Ascending aorta (tissue), 2 donors: Measurements from ENCODE around the gene NME4. TPM values are rescaled to one million over a fixed set of nuclear protein-coding genes. Genes with fewer than 3 reads are reported as not detected.
"Not testable (repeated sequence)": the region's sequence is repeated elsewhere in the genome, so short reads cannot be mapped to it uniquely, and the experiment has no call there.

Source experiments
- DNase-seq, 2 donors: peaks; one replicate each; pipeline ENCODE4 v3.0.0-alpha.2; 2019; ENCODE audit warnings: low spot score in 2 of 2
- H3K27ac ChIP-seq, 2 donors: fragments of 200-600 bp; sonication (generic); one replicate each; pipeline ENCODE4 v1.5.1; 2016 to 2017; ENCODE audit warnings: mild to moderate bottlenecking in 1 of 2
- H3K27me3 ChIP-seq: fragments of 200-600 bp; sonication (generic); one replicate; pipeline ENCODE4 v1.5.1; 2017
- H3K36me3 ChIP-seq, 2 donors: fragments of 200-600 bp; sonication (generic); one replicate each; pipeline ENCODE4 v1.5.1; 2016
- H3K4me1 ChIP-seq, 2 donors: fragments of 200-600 bp; sonication (generic); one replicate each; pipeline ENCODE4 v1.5.1; 2016 to 2017; ENCODE audit warnings: mild to moderate bottlenecking in 1 of 2
- H3K4me3 ChIP-seq, 2 donors: fragments of 200-600 bp; sonication (generic); one replicate each; pipeline ENCODE4 v1.5.1; 2016 to 2017; ENCODE audit warnings: mild to moderate bottlenecking in 1 of 2
- H3K9me3 ChIP-seq, 2 donors: fragments of 200-600 bp; sonication (generic); one replicate each; pipeline ENCODE4 v1.5.1; 2016
- intact Hi-C: fragments of 100-400 bp; cut with DNase I; formaldehyde crosslinking; loops from one replicate; pipeline ENCODE4 v1.15.1; 2023
- total RNA-seq: library from RNA; depleted of rRNA; stranded (reverse); fragments of >200 nt; gene quantifications from one replicate; pipeline ENCODE4 v1.1.0, GENCODE V29; 2016
- TF ChIP-seq, protein P1 (sequence below), 3 experiments: fragments of 200-600 bp in 2 of 3; fragments of 450-650 bp in 1 of 3; sonication (generic) in 2 of 3; IDR thresholded peaks; one replicate each; pipeline ENCODE4 v1.5.1; 2016 to 2019; ENCODE audit warnings: antibody characterized with exemption in 3 of 3, mild to moderate bottlenecking in 1 of 3, moderate library complexity in 1 of 3

The NME4 gene
- total RNA-seq, 1 donor from 2014 or later = 66.0 TPM

DNA sequence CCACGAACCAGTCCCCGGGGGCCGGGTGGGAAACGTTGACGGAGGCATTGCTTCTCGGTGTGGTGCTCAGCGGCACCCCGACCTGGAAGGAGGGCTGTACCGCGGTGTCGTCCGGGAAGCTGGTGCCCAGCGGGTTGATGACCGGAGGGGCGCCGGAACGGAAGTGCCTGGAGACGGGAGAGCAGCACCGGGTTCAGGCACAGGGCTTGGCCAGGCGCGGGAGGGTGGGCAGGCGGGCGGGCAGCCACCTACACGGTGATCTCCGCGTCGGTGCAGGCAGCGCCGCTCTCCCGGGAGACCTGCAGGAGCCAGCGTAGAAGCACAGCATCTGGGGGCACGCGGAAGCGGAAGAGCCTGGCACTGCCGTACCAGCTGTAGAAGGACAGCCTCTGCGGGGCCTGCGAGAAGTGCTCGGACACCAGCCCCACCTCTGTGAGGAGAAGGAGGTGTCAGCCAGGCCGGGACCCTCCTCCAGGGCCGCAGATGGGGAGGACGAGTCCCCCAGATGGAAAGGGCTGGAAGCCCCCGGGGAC is 19.5 kb upstream of the NME4 start:
- Histone ChIP-seq H3K4me3 (no peak overlapping the region), H3K4me1 (peaks cover 5 to 12% of the 10 kb centered on the region in 2 donors), H3K27me3 (no peaks in the 10 kb centered on the region), H3K27ac (no peak overlapping the region), H3K9me3 (no peaks in the 10 kb centered on the region), H3K36me3 (peaks cover 39 to 44% of the 10 kb centered on the region in 2 donors)
- DNase-seq = no peak
- intact Hi-C loops = no loop called here
- TF ChIP-seq, protein P1, sequence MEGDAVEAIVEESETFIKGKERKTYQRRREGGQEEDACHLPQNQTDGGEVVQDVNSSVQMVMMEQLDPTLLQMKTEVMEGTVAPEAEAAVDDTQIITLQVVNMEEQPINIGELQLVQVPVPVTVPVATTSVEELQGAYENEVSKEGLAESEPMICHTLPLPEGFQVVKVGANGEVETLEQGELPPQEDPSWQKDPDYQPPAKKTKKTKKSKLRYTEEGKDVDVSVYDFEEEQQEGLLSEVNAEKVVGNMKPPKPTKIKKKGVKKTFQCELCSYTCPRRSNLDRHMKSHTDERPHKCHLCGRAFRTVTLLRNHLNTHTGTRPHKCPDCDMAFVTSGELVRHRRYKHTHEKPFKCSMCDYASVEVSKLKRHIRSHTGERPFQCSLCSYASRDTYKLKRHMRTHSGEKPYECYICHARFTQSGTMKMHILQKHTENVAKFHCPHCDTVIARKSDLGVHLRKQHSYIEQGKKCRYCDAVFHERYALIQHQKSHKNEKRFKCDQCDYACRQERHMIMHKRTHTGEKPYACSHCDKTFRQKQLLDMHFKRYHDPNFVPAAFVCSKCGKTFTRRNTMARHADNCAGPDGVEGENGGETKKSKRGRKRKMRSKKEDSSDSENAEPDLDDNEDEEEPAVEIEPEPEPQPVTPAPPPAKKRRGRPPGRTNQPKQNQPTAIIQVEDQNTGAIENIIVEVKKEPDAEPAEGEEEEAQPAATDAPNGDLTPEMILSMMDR (IDR thresholded peaks at IDR 0.05) = no peak

DNA sequence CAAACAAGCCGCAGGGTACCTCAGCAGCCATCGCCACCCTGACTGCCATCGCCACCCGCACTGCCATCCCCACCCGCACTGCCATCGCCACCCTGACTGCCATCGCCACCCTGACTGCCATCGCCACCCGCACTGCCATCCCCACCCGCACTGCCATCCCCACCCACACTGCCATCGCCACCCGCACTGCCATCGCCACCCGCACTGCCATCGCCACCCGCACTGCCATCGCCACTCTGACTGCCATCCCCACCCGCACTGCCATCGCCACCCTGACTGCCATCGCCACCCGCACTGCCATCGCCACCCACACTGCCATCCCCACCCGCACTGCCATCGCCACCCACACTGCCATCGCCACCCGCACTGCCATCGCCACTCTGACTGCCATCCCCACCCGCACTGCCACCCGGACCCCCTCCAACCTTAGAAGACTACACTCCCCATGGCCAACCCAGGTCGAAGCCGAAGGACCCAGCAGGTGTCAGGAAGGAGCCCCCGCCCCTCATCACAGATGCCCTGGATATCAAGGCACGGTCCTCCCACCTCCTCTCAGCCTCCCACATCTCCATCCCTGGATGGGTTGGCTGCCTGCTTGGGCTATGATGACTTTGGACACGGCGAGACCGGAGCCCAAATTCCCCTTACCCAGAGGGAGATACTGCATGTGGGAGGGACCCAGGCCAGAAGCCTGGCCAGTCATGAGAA is 18.7 kb upstream of the NME4 start:
- intact Hi-C loops, H3K27ac ChIP-seq, H3K27me3 ChIP-seq, DNase-seq, H3K9me3 ChIP-seq, H3K4me3 ChIP-seq: not testable (repeated sequence)
- Histone ChIP-seq H3K4me1 (peaks cover 5 to 12% of the 10 kb centered on the region in 2 donors), H3K36me3 (peaks cover 33 to 38% of the 10 kb centered on the region in 2 donors)

DNA sequence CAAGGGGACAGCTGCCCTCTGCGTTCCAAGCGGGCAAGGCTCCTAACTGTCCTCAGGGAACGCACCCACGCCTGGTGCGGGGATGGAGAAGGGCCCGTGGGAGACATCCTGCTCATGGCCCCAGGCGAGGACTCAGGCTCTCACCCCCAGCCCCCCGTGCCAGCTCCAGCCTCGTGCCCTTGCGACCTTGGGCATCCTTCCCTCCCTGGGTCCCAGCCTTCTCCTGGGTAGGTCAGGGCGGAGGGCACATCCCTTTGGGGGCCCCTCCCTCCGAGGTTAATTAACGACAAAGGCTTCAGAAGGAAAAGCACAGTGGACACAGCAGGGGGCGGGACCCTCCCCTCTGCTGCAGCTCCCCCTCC is 18.2 kb upstream of the NME4 start:
- intact Hi-C loops = no loop called here
- Histone ChIP-seq H3K27ac (no peak overlapping the region), H3K36me3 (peaks cover 30 to 33% of the 10 kb centered on the region in 2 donors), H3K4me3 (no peak overlapping the region), H3K9me3 (no peaks in the 10 kb centered on the region), H3K27me3 (no peaks in the 10 kb centered on the region), H3K4me1 (peaks cover 5 to 12% of the 10 kb centered on the region in 2 donors)
- TF ChIP-seq, protein P1 (IDR thresholded peaks at IDR 0.05) = no peak
- DNase-seq = no peak

DNA sequence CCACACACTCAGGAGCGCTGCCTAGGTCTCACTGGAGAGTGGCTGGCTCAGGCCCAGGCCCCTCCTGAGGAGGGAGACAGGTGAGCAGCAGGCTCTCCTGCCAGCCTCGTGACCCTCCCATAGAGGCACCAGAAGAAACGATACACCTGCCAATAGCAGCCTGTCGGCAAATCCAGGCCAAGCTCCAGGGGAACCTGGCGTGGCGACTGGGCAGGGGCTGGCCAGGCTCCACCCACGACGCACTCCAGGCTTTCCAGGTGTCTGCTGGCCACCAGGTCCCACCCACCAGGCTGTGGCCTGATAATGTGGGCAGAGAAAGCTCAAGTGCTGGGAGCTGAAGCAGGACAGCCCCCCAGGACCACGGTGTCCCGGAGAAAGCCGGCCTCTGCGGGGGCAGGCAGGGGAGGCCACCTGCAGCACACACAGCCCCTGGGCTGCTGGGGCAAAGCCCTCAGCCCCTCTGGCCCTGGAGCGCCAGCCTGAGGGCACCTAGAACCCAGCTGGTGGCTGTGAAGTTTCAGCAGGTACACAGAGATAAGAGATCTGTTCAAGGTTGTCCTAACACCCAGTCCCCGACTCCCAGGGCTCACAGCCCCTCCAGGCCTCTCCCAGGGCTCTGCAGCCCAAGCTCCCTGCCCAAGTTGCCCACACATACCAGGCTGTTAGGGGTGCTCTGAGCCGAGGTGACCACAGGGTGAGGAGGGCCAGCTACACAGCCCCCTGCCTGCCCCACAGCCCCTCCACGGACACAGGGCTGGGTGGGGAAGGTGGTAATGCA is 17.6 kb upstream of the NME4 start:
- H3K4me3 ChIP-seq = no peak overlapping the region
- no peaks in the 10 kb centered on the region for H3K27me3 ChIP-seq
- DNase-seq = no peak
- TF ChIP-seq, protein P1 (IDR thresholded peaks at IDR 0.05) = no peak
- H3K36me3 ChIP-seq = peaks cover 27 to 28% of the 10 kb centered on the region in 2 donors
- no peak overlapping the region for H3K27ac ChIP-seq
- intact Hi-C loops = no loop called here
- peaks cover 5 to 12% of the 10 kb centered on the region in 2 donors for H3K4me1 ChIP-seq
- H3K9me3 ChIP-seq = no peaks in the 10 kb centered on the region

DNA sequence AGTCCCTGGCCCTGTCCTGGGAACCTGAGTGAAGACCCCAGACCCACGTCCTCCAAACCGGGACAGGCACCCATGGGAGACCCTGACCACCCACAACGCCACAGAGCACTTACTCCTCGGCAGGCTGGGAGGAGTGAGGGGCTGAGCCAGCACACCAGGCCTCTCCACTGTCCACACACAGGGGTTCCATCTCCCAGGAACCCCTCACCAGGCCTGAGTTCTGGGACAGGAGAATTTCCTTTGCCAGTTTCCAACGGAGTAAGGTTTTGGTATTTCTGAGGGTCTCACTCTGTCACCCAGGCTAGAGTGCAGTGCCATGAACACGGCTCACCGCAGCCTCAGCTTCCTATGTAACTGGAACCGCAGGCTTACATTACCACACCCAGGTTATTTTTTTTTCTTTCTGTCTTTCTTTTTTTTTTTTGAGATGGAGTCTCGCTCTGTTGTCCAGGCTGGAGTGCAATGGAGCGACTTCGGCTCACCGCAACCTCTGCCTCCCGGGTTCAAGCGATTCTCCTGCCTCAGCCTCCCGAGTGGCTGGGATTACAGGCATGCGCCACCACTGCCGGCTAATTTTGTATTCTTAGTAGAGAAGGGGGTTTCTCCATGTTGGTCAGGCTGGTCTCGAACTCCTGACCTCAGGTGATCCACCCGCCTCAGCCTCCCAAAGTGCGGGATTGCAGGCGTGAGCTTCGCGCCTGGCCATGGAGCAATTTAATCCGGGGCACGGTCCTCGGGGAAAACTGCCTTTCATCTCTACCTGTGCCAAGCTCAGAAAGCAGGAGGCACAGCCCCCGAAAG is 16.8 kb upstream of the NME4 start:
- TF ChIP-seq, protein P1 (IDR thresholded peaks at IDR 0.05) = no peak
- peaks cover 5 to 12% of the 10 kb centered on the region in 2 donors for H3K4me1 ChIP-seq
- intact Hi-C loops = loop anchor here (5.0 kb wide), 3 partner anchors 42 to 207 kb away; partner anchors contain the start of gene CAPN15

More for the DNA sequence above, 16.8 kb upstream of the NME4 start:
- H3K27me3 ChIP-seq = no peaks in the 10 kb centered on the region
- no peaks in the 10 kb centered on the region for H3K9me3 ChIP-seq
- no peak overlapping the region for H3K27ac ChIP-seq
- peaks cover 19 to 20% of the 10 kb centered on the region in 2 donors for H3K36me3 ChIP-seq
- no peak for DNase-seq
- H3K4me3 ChIP-seq = peak overlapping the region; percentile 86 to 98
